T-helper 1 cell treated with Interleukin-12 subunit alpha and Interleukin-12 subunit beta and Interleukin-4 antibody, amounts not matched to agents 30 μg/mL and 1 μg/mL, for 36 hours (primary cell): Measurements from ENCODE around the gene RRP9.

Experiments
- H3K27ac Mint-ChIP-seq: one replicate; pipeline ENCODE4 v1.8.0; 2021; ENCODE audit warnings: mild to moderate bottlenecking, mixed read lengths
- H3K27me3 Mint-ChIP-seq: one replicate; pipeline ENCODE4 v1.8.0; 2021; ENCODE audit warnings: low read depth, mixed read lengths
- H3K36me3 Mint-ChIP-seq: one replicate; pipeline ENCODE4 v1.8.0; 2021; ENCODE audit warnings: low read depth, mixed read lengths
- H3K4me1 Mint-ChIP-seq: one replicate; pipeline ENCODE4 v1.8.0; 2021; ENCODE audit warnings: low read depth, mixed read lengths
- H3K4me3 Mint-ChIP-seq: one replicate; pipeline ENCODE4 v1.8.0; 2021; ENCODE audit warnings: mild to moderate bottlenecking, moderate library complexity, mixed read lengths
- H3K9me3 Mint-ChIP-seq: one replicate; pipeline ENCODE4 v1.8.0; 2021; ENCODE audit warnings: mixed read lengths

RRP9 gene

GRCh38 chr3:51891242-51892039 is 50.3 kb downstream of the RRP9 start:
- Mint-ChIP-seq H3K27ac (no peak overlapping the region), H3K4me1 (peaks cover 8% of the 10 kb centered on the region), H3K9me3 (no peaks in the 10 kb centered on the region), H3K27me3 (peaks cover 19% of the 10 kb centered on the region), H3K36me3 (no peaks in the 10 kb centered on the region), H3K4me3 (no peak overlapping the region)

DNA sequence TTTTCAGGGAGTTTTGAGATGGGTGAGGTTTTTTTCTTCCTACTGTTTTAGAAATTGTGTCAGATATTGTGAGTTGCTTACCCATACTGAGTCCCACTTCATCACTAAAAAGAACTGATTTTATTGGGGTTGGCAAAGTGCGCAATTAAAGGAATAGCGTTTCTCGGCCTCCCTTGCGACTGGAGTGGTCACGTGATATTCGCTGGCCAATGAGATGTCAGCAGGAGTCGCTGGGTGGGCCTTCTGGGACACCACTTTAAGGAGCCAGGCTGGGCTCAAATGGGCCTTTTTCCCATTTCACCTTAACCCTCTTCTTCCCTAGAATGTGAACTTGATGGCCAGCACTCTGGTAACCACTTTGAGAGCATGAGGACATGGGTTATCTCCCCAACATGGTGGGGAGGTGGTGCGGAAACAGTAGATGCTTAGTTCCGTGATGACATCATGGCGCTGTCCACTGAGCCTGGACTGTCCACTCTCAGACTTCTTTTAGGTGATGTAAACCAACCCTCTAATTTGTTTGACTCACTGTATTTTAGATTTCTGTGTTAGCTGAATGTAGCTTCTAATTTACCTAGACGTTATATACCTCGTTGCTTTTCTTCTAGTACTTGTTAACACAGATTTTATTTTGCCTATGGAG is 53.1 kb downstream of the RRP9 start:
- peaks cover 22% of the 10 kb centered on the region for H3K27me3 Mint-ChIP-seq
- H3K4me3 Mint-ChIP-seq, result no peak overlapping the region
- peaks cover 8% of the 10 kb centered on the region for H3K4me1 Mint-ChIP-seq
- H3K27ac Mint-ChIP-seq, result no peak overlapping the region
- no peaks in the 10 kb centered on the region for H3K36me3 Mint-ChIP-seq
- no peaks in the 10 kb centered on the region for H3K9me3 Mint-ChIP-seq

DNA sequence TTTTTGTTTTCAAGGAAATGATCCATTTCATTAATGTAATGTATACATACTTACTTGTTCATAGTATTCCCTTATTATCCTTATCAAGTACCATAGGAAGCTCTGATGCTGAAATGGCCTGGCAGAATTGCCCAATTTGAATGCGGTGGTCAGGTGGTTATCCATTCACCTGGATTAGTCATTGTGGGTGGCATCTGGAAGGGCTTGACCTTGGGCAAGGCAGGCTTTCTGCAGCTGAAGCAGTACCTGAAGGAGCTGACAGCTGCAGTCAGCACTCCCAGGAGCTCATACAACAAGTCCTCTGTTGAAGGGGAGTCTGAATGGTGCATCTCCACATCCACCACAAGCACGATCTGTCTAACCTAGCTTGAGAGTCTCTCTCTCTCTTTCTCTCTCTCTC is 54.1 kb downstream of the RRP9 start:
- Mint-ChIP-seq H3K27me3 (peaks cover 23% of the 10 kb centered on the region), H3K4me3 (no peak overlapping the region), H3K9me3 (no peaks in the 10 kb centered on the region), H3K36me3 (no peaks in the 10 kb centered on the region), H3K27ac (no peak overlapping the region), H3K4me1 (peaks cover 8% of the 10 kb centered on the region)

DNA sequence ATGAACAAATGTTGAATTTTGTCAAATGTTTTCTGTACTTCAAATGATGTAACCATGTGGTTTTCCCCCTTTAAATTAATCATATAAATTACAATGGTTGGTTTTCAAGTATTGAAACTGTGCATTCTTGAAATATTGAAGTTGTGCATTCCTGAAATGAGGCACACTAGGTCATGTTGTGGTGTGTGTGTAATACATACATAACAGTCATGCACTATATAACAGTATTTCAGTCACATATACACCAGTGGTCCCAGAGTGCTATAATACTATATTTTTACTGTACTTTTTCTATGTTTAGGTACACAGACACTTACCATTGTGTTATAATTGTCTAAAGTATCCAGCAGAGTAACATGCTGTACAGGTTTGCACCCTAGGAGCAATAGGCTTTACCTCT is 55.3 kb downstream of the RRP9 start:
- no peak overlapping the region for H3K27ac Mint-ChIP-seq
- H3K4me3 Mint-ChIP-seq, result no peak overlapping the region
- no peaks in the 10 kb centered on the region for H3K36me3 Mint-ChIP-seq
- H3K27me3 Mint-ChIP-seq, result peaks cover 22% of the 10 kb centered on the region
- no peaks in the 10 kb centered on the region for H3K9me3 Mint-ChIP-seq
- peaks cover under 1% of the 10 kb centered on the region for H3K4me1 Mint-ChIP-seq
